WTC11 (cell line): Measurements from ENCODE around the gene FAM3C.

Experiments
- ATF3 ChIP-seq: sonication (generic); formaldehyde crosslinking; conservative IDR thresholded peaks from 2 replicates; pipeline ENCODE4 v1.8.1; 2022; ENCODE audit warnings: mild to moderate bottlenecking, missing genetic modification reagents
- CTCF ChIP-seq: fragments of 200-600 bp; IDR thresholded peaks from 2 replicates; pipeline ENCODE4 v1.8.0; 2022; ENCODE audit warnings: antibody characterized with exemption
- E2F1 ChIP-seq: sonication (generic); formaldehyde crosslinking; IDR thresholded peaks from 2 replicates; pipeline ENCODE4 v1.8.0; 2022; ENCODE audit warnings: mild to moderate bottlenecking, missing genetic modification reagents
- FOXJ3 ChIP-seq: sonication (generic); formaldehyde crosslinking; IDR thresholded peaks from 2 replicates; pipeline ENCODE4 v1.9.0; 2021; ENCODE audit warnings: missing genetic modification reagents, mild to moderate bottlenecking, borderline replicate concordance
- FOXP1 ChIP-seq: sonication (generic); formaldehyde crosslinking; IDR thresholded peaks from 2 replicates; pipeline ENCODE4 v1.8.0; 2022; ENCODE audit warnings: missing genetic modification reagents, mild to moderate bottlenecking, moderate library complexity, borderline replicate concordance
- FOXP4 ChIP-seq: sonication (generic); formaldehyde crosslinking; IDR thresholded peaks from 2 replicates; pipeline ENCODE4 v1.8.0; 2022; ENCODE audit warnings: mild to moderate bottlenecking, missing genetic modification reagents
- JUN ChIP-seq: sonication (generic); formaldehyde crosslinking; IDR thresholded peaks from 2 replicates; pipeline ENCODE4 v1.8.0; 2023; ENCODE audit warnings: mild to moderate bottlenecking, missing genetic modification reagents
- OVOL2 ChIP-seq: fragments of 250-450 bp; sonication (Bioruptor Pico); IDR thresholded peaks from 2 replicates; pipeline ENCODE4 v1.9.0; 2021; ENCODE audit warnings: mild to moderate bottlenecking, borderline replicate concordance
- PRDM15 ChIP-seq: sonication (generic); formaldehyde crosslinking; IDR thresholded peaks from 2 replicates; pipeline ENCODE4 v1.8.0; 2022; ENCODE audit warnings: missing genetic modification reagents
- PRRX2 ChIP-seq: fragments of 250-450 bp; sonication (Bioruptor Pico); IDR thresholded peaks from 2 replicates; pipeline ENCODE4 v1.8.0; 2021; ENCODE audit warnings: mild to moderate bottlenecking
- ZSCAN18 ChIP-seq: fragments of 250-450 bp; sonication (Bioruptor Pico); IDR thresholded peaks from 2 replicates; pipeline ENCODE4 v2.1.2; 2022; ENCODE audit warnings: mild to moderate bottlenecking, moderate library complexity

- TF ChIP-seq PRRX2 (CRISPR knock-in tag): no peak
- no peak for TF ChIP-seq PRDM15 (CRISPR knock-in tag)
- no peak for TF ChIP-seq CTCF
- TF ChIP-seq ATF3 (CRISPR knock-in tag): no peak
- no peak for TF ChIP-seq E2F1
- TF ChIP-seq FOXJ3 (CRISPR knock-in tag): no peak
- no peak for TF ChIP-seq OVOL2 (CRISPR knock-in tag)
- no peak for TF ChIP-seq FOXP1 (CRISPR knock-in tag)
- TF ChIP-seq ZSCAN18 (CRISPR knock-in tag): no peak
- no peak for TF ChIP-seq FOXP4 (CRISPR knock-in tag)
- no peak for TF ChIP-seq JUN
These were observed 35.5 kb downstream of the FAM3C start for GRCh38 chr7:121360564-121360963.
